Activated CD4-positive, alpha-beta T cell treated with anti-CD3 and anti-CD28 coated beads, Interleukin-2, amount 10 ng/mL, durations not matched to agents 24 days and 14 days (primary cell): ENCODE data around the gene TPRA1. TPM values are rescaled to one million over a fixed set of nuclear protein-coding genes. Genes with fewer than 3 reads are reported as not detected.

Experiments used
- DNase-seq: peaks from one replicate; pipeline ENCODE4 v3.0.0; 2022
- H3K27ac Mint-ChIP-seq: one replicate; pipeline ENCODE4 v1.8.0; 2022; ENCODE audit warnings: mild to moderate bottlenecking, mixed read lengths
- H3K27me3 Mint-ChIP-seq: one replicate; pipeline ENCODE4 v1.8.0; 2022; ENCODE audit warnings: mixed read lengths
- H3K36me3 Mint-ChIP-seq: one replicate; pipeline ENCODE4 v1.8.0; 2022; ENCODE audit warnings: low read depth, mild to moderate bottlenecking, mixed read lengths
- H3K4me1 Mint-ChIP-seq: one replicate; pipeline ENCODE4 v1.8.0; 2021; ENCODE audit warnings: mixed read lengths
- H3K4me3 Mint-ChIP-seq: one replicate; pipeline ENCODE4 v1.8.0; 2022; ENCODE audit warnings: mild to moderate bottlenecking, moderate library complexity, mixed read lengths
- H3K9me3 Mint-ChIP-seq: one replicate; pipeline ENCODE4 v1.8.0; 2021; ENCODE audit warnings: mixed read lengths
- intact Hi-C: fragments of 100-400 bp; cut with micrococcal nuclease; formaldehyde crosslinking; loops from one replicate; pipeline ENCODE4 v1.15.1; 2023
- total RNA-seq: library from RNA; stranded (reverse); gene quantifications from 2 replicates; pipeline ENCODE4 v1.2.3, GENCODE V29; 2022

Gene TPRA1
- total RNA-seq, 1 donor from 2014 or later, result 32.9 TPM

- Mint-ChIP-seq H3K4me1 (peaks cover 11% of the 10 kb centered on the region), H3K27ac (no peak overlapping the region), H3K36me3 (no peaks in the 10 kb centered on the region), H3K4me3 (no peak overlapping the region), H3K9me3 (no peaks in the 10 kb centered on the region), H3K27me3 (peaks cover 14% of the 10 kb centered on the region)
- no peak for DNase-seq
- intact Hi-C loops, result no loop called here
Observed at GRCh38 chr3:127550468-127551157, 39.9 kb downstream of the TPRA1 start.

- Mint-ChIP-seq H3K4me3 (no peak overlapping the region), H3K36me3 (no peaks in the 10 kb centered on the region), H3K27ac (no peak overlapping the region), H3K27me3 (peaks cover 15% of the 10 kb centered on the region), H3K9me3 (no peaks in the 10 kb centered on the region), H3K4me1 (peaks cover 11% of the 10 kb centered on the region)
- DNase-seq, result no peak
- intact Hi-C loops, result loop anchor here (5.0 to 10.0 kb wide), 2 partner anchors 265 to 798 kb away; partner anchors contain the start of gene PRR20G
Observed at GRCh38 chr3:127549826-127550467, 40.6 kb downstream of the TPRA1 start.

- Mint-ChIP-seq H3K27ac (no peak overlapping the region), H3K9me3 (no peaks in the 10 kb centered on the region), H3K4me1 (peaks cover 11% of the 10 kb centered on the region), H3K27me3 (peaks cover 15% of the 10 kb centered on the region), H3K36me3 (no peaks in the 10 kb centered on the region), H3K4me3 (peak overlapping the region; percentile 78)
- intact Hi-C loops, result loop anchor here (1.0 to 10.0 kb wide), 3 partner anchors 263 to 796 kb away; partner anchors contain the start of gene PRR20G
- DNase-seq, result peak; percentile 93
Observed at GRCh38 chr3:127547761-127548605, 42.5 kb downstream of the TPRA1 start.

GRCh38 chr3:127546970-127547733 is 43.4 kb downstream of the TPRA1 start:
- Mint-ChIP-seq H3K9me3 (no peaks in the 10 kb centered on the region), H3K4me3 (peak overlapping the region; percentile 74)

GRCh38 chr3:127546554-127546953 is 44.0 kb downstream of the TPRA1 start:
- peak overlapping the region; percentile 14 for H3K27ac Mint-ChIP-seq
- no peak for DNase-seq
- intact Hi-C loops, result loop anchor here (5.0 to 10.0 kb wide), 2 partner anchors 262 to 794 kb away; partner anchors contain the start of gene PRR20G
- no peaks in the 10 kb centered on the region for H3K36me3 Mint-ChIP-seq
- peaks cover 11% of the 10 kb centered on the region for H3K4me1 Mint-ChIP-seq
- H3K9me3 Mint-ChIP-seq, result no peaks in the 10 kb centered on the region
- H3K4me3 Mint-ChIP-seq, result peak overlapping the region; percentile 74
- peaks cover 14% of the 10 kb centered on the region for H3K27me3 Mint-ChIP-seq

More at GRCh38 chr3:127546970-127547733, 43.4 kb downstream of the TPRA1 start:
- no peak for DNase-seq
- H3K27me3 Mint-ChIP-seq, result peaks cover 15% of the 10 kb centered on the region
- H3K27ac Mint-ChIP-seq, result peak overlapping the region; percentile 14
- intact Hi-C loops, result loop anchor here (5.0 to 10.0 kb wide), 2 partner anchors 262 to 795 kb away; partner anchors contain the start of gene PRR20G
- H3K4me1 Mint-ChIP-seq, result peaks cover 11% of the 10 kb centered on the region
- no peaks in the 10 kb centered on the region for H3K36me3 Mint-ChIP-seq

GRCh38 chr3:127545711-127546457 is 44.6 kb downstream of the TPRA1 start:
- peaks cover 13% of the 10 kb centered on the region for H3K27me3 Mint-ChIP-seq
- no peak overlapping the region for H3K4me3 Mint-ChIP-seq
- H3K4me1 Mint-ChIP-seq, result peaks cover 11% of the 10 kb centered on the region

GRCh38 chr3:127545216-127545615 is 45.3 kb downstream of the TPRA1 start:
- peaks cover 13% of the 10 kb centered on the region for H3K27me3 Mint-ChIP-seq
- H3K9me3 Mint-ChIP-seq, result no peaks in the 10 kb centered on the region
- no peaks in the 10 kb centered on the region for H3K36me3 Mint-ChIP-seq
- H3K4me1 Mint-ChIP-seq, result peaks cover 11% of the 10 kb centered on the region
- no peak overlapping the region for H3K27ac Mint-ChIP-seq
- no peak for DNase-seq
- intact Hi-C loops, result loop anchor here (5.0 to 10.0 kb wide), 2 partner anchors 260 to 793 kb away; partner anchors contain the start of gene PRR20G
- H3K4me3 Mint-ChIP-seq, result no peak overlapping the region

More at GRCh38 chr3:127545711-127546457, 44.6 kb downstream of the TPRA1 start:
- intact Hi-C loops, result loop anchor here (5.0 to 10.0 kb wide), 2 partner anchors 261 to 794 kb away; partner anchors contain the start of gene PRR20G
- H3K36me3 Mint-ChIP-seq, result no peaks in the 10 kb centered on the region
- H3K27ac Mint-ChIP-seq, result no peak overlapping the region
- DNase-seq, result no peak
- H3K9me3 Mint-ChIP-seq, result no peaks in the 10 kb centered on the region

GRCh38 chr3:127544803-127545201 is 45.7 kb downstream of the TPRA1 start:
- no peak for DNase-seq
- intact Hi-C loops, result loop anchor here (1.0 to 10.0 kb wide), 4 partner anchors 260 to 1023 kb away; partner anchors contain the start of gene PRR20G
- Mint-ChIP-seq H3K27ac (no peak overlapping the region), H3K9me3 (no peaks in the 10 kb centered on the region), H3K4me3 (no peak overlapping the region), H3K36me3 (no peaks in the 10 kb centered on the region), H3K27me3 (peaks cover 13% of the 10 kb centered on the region), H3K4me1 (peaks cover 11% of the 10 kb centered on the region)

GRCh38 chr3:127544192-127544802 is 46.2 kb downstream of the TPRA1 start:
- H3K36me3 Mint-ChIP-seq, result no peaks in the 10 kb centered on the region
- peaks cover 12% of the 10 kb centered on the region for H3K27me3 Mint-ChIP-seq
- intact Hi-C loops, result loop anchor here (1.0 to 10.0 kb wide), 3 partner anchors 259 to 1022 kb away; partner anchors contain the start of gene PRR20G
- no peak overlapping the region for H3K27ac Mint-ChIP-seq
- peak; percentile 89 for DNase-seq
- H3K4me3 Mint-ChIP-seq, result no peak overlapping the region
- H3K4me1 Mint-ChIP-seq, result peaks cover 11% of the 10 kb centered on the region
- no peaks in the 10 kb centered on the region for H3K9me3 Mint-ChIP-seq

- DNase-seq, result no peak
- Mint-ChIP-seq H3K27ac (no peak overlapping the region), H3K4me1 (peaks cover 11% of the 10 kb centered on the region), H3K27me3 (peaks cover 10% of the 10 kb centered on the region), H3K9me3 (no peaks in the 10 kb centered on the region), H3K4me3 (no peak overlapping the region), H3K36me3 (no peaks in the 10 kb centered on the region)
- intact Hi-C loops, result loop anchor here (10.0 kb wide), 1 partner anchor 259 kb away; the partner anchor contains the start of gene PRR20G
Observed at GRCh38 chr3:127543441-127543840, 47.1 kb downstream of the TPRA1 start.

GRCh38 chr3:127542441-127542952 is 48.0 kb downstream of the TPRA1 start:
- H3K27me3 Mint-ChIP-seq, result peaks cover 10% of the 10 kb centered on the region
- H3K4me1 Mint-ChIP-seq, result peaks cover 7% of the 10 kb centered on the region
- H3K9me3 Mint-ChIP-seq, result no peaks in the 10 kb centered on the region
- H3K36me3 Mint-ChIP-seq, result no peaks in the 10 kb centered on the region
- no peak overlapping the region for H3K27ac Mint-ChIP-seq
- no peak overlapping the region for H3K4me3 Mint-ChIP-seq
- intact Hi-C loops, result loop anchor here (10.0 kb wide), 1 partner anchor 258 kb away; the partner anchor contains the start of gene PRR20G
- DNase-seq, result no peak
